ENCODE data around the gene MOV10.
A peak's percentile ranks its signal among the peaks of the same experiment; 100 is the strongest.
"Not testable (repeated sequence)": the region's sequence is repeated elsewhere in the genome, so short reads cannot be mapped to it uniquely, and the experiment has no call there.

Gene MOV10

GRCh38 chr1:112712701-112713128 lies 38.3 kb downstream of the MOV10 start:
- DNase-seq (ENCODE audit: low spot score), result no peak

GRCh38 chr1:112713466-112714312 lies 39.2 kb downstream of the MOV10 start:
- DNase-seq (ENCODE audit: low spot score), result no peak

- no peak for DNase-seq (ENCODE audit: low spot score)
These were observed 40.1 kb downstream of the MOV10 start for GRCh38 chr1:112714313-112715263.

DNA sequence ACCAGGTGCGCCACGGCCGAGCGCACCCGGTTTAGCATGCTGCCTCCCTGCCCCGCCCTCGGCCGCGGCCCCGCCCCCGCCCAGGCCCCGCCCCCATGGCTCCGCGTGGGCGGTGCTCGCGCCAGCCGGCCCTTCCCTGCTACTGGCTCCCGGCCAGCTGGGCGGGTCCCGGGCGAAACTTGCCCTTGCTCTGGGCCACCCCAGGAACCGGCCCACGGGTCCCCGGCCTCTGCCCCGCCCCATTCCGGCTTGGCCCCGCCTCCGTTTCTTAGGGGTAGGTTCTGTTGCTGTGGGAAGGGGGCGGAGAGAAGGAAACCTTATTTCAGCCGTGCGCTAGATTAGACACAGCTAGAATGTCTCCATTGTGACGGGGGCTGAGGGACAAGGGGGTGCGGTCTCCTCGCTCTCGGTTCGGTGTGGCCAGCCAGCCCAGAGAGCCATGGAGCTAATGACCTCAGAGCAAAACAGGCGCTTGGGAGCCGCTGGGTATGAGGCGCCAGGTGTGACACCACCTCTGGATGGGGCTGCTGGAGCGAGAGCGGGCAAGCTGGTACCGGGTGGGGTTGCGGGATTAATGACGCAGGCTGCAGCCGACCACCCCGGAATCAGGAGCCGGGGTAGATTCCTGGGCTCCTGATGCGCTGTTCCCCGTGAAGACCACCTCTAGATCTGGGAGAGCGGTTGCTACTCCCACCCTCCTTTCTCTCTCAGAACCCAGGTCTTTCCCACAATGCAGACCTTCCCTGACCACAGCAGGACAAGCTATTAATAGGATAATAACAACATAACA lies 41.0 kb downstream of the MOV10 start, which contains the start of gene PPM1J:
Gene PPM1J (minus strand): TSS at position 69 of the 790 bp plus-strand sequence. CDS start 31 bp downstream, at position 38.
- DNase-seq (ENCODE audit: low spot score), result peak; percentile 98

DNA sequence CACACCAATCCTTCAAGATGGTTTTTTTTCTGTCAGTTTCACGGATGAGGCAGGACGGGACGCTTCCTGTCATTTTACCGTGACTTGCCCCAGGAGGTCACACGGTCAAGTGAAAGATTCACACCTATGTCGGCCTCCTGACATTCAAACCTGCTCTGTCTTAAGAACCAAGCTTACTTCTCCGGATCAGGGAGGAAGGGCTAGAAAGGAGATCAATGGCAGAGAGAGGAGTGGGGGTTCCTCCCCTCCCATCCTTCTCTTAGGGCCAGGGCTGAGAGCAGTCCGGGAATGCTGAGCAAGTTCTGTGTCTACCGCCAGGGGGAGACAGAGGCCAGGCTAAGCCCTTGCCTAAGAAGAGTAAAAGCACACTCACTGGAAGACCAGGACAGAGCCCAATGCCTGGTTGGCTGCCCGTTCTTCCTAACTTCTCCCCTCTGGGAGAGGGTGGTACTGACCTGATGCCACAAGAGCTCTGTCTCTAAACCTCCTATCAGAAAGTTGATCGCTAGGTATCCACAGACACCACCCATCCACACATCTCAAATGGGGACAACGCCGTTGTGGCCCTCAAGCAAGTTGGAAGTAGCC lies 41.8 kb downstream of the MOV10 start:
- peak; percentile 93 for DNase-seq (ENCODE audit: low spot score)

- no peak for DNase-seq (ENCODE audit: low spot score)
These were observed 42.9 kb downstream of the MOV10 start for GRCh38 chr1:112717263-112717873.

- peak; percentile 66 for DNase-seq (ENCODE audit: low spot score)
These were observed 44.4 kb downstream of the MOV10 start for GRCh38 chr1:112718691-112719418.

GRCh38 chr1:112719706-112720105 lies 45.2 kb downstream of the MOV10 start:
- no peak for DNase-seq (ENCODE audit: low spot score)

DNA sequence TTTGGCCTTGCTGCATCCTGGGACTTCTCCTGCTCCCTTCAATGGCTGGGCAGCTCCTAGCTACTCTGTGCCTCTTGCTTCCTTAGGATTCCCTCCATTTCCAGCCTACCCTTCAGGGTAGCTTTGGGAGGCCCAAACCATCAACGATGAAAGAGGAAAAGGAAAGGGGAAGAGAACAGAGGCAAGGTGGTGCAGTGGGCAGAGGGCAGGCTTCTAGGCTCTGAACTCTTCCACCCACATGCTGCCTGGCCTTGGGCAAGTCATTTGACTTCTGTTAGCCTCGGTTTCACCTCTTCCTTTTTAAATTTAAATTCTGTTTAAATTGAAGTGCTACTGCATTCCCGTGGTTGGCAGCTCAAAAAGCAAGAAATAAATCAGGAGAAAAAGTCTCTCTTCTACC lies 46.3 kb downstream of the MOV10 start:
- DNase-seq (ENCODE audit: low spot score), result no peak

GRCh38 chr1:112721294-112721693 lies 46.8 kb downstream of the MOV10 start:
- not testable (repeated sequence) for DNase-seq (ENCODE audit: low spot score)

GRCh38 chr1:112721966-112722524 lies 47.6 kb downstream of the MOV10 start:
- DNase-seq (ENCODE audit: low spot score), result no peak

GRCh38 chr1:112722601-112723510 lies 48.4 kb downstream of the MOV10 start:
- no peak for DNase-seq (ENCODE audit: low spot score)

- DNase-seq (ENCODE audit: low spot score), result no peak
These were observed 49.0 kb downstream of the MOV10 start for GRCh38 chr1:112723511-112723839.

DNA sequence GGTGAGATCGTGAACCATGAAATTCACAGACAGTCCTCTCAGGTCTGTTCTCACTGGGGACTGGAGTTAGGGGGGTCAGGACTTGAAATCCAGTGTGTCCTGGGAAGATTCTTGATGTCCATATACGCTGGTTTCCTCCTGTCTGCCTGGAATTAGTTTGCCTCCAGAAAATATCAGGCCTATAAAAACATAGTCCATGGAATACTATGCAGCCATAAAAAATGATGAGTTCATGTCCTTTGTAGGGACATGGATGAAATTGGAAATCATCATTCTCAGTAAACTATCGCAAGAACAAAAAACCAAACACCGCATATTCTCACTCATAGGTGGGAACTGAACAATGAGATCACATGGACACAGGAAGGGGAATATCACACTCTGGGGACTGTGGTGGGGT lies 49.8 kb downstream of the MOV10 start:
- not testable (repeated sequence) for DNase-seq (ENCODE audit: low spot score)

DNA sequence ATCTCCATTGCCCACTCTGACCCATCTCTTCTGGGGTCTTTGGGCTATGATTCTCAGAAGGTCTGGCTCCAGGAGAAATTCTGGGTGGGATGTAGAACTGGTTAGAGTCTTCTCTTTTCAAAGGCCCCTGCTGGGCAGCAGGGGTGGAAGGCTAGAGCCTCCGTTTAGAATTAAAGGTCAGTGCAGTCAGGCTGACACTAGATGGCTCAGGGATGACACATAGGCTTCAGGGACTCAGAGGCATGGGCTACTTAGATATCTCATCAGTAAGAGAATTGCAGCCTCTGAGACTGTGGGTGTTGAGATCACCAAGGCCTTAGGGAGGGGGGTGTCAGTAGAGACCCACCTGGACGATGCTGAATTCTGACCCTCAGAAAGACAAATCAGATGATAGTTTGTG lies 53.3 kb downstream of the MOV10 start:
- no peak for DNase-seq (ENCODE audit: low spot score)

GRCh38 chr1:112728306-112728971 lies 54.0 kb downstream of the MOV10 start:
- not testable (repeated sequence) for DNase-seq (ENCODE audit: low spot score)

GRCh38 chr1:112729011-112729410 lies 54.6 kb downstream of the MOV10 start:
- DNase-seq (ENCODE audit: low spot score), result not testable (repeated sequence)

DNA sequence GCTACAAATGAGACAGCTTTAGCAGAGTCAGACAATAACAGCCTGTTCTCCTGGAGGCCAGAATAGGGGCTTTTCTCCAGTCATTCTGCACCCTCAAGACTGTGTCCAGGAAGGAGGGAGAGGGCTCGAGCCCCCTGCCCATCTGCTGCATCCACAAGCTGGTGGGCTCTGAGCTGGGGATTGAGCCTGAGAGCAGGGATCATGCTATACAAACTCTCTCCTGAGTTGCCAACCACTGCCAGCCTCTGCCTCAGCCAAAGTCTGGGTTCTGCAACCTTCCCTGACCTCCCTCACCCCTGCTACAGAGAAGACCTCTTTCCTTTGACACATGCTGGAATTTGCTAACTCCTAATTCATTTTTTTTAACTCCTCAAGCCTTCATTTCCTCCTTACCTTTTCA lies 55.5 kb downstream of the MOV10 start:
- DNase-seq (ENCODE audit: low spot score), result no peak
